ENCODE data around the gene SCN2A.
"Not testable (repeated sequence)": the region's sequence is repeated elsewhere in the genome, so short reads cannot be mapped to it uniquely, and the experiment has no call there.

SCN2A gene

DNA sequence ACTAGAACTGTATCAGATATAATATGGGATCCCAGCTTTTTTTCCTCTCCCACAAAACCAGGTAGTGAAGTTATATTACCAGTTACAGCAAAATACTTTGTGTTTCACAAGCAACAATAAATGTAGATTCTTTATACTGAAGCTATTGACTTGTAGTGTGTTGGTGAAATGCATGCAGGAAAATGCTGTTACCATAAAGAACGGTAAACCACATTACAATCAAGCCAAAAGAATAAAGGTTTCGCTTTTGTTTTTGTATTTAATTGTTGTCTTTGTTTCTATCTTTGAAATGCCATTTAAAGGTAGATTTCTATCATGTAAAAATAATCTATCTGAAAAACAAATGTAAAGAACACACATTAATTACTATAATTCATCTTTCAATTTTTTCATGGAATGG is 152.6 kb downstream of the SCN2A start:
- no CpG with 5 or more reads among the region's 2 CpGs for WGBS (ENCODE audit: extremely low coverage, insufficient coverage, low lambda C conversion rate)
- Histone ChIP-seq H3K56ac (ENCODE audit: low read length) (no peak overlapping the region), H3K4me2 (ENCODE audit: low read length) (no peak overlapping the region), H4K8ac (ENCODE audit: low read depth, low read length) (no peak overlapping the region), H3K79me1 (ENCODE audit: low read length) (no peaks in the 10 kb centered on the region), H2BK5ac (ENCODE audit: low read length) (no peak overlapping the region), H2BK15ac (replicated peaks; ENCODE audit: low read depth) (no peak overlapping the region), H3K4ac (ENCODE audit: low read depth, low read length) (no peak overlapping the region), H3K4me3 (ENCODE audit: low read length) (no peak overlapping the region), H3K36me3 (ENCODE audit: control insufficient read depth, insufficient read depth, low read length) (no peaks in the 10 kb centered on the region), H3K18ac (ENCODE audit: low read length) (no peak overlapping the region), H3K27ac (ENCODE audit: low read depth, low read length) (no peak overlapping the region), H3K4me1 (ENCODE audit: control insufficient read depth, low read depth, low read length) (no peaks in the 10 kb centered on the region), H3K9ac (ENCODE audit: low read length) (no peak overlapping the region), H2AK5ac (ENCODE audit: low read length) (no peak overlapping the region), H2BK120ac (ENCODE audit: low read depth, low read length) (no peak overlapping the region), H4K5ac (ENCODE audit: low read length) (no peak overlapping the region), H3K79me2 (ENCODE audit: control insufficient read depth, insufficient read depth, low read length) (no peaks in the 10 kb centered on the region), H3K23ac (ENCODE audit: low read length) (no peak overlapping the region), H3K27me3 (ENCODE audit: insufficient read depth, low read length, poor library complexity) (no peaks in the 10 kb centered on the region)
- DNase-seq = no peak

- DNase-seq = peak; percentile 37
- H3K27me3 ChIP-seq (ENCODE audit: insufficient read depth, low read length, poor library complexity); H4K5ac ChIP-seq (ENCODE audit: low read length); H3K18ac ChIP-seq (ENCODE audit: low read length); H3K4me1 ChIP-seq (ENCODE audit: control insufficient read depth, low read depth, low read length); H3K27ac ChIP-seq (ENCODE audit: low read depth, low read length); H2BK120ac ChIP-seq (ENCODE audit: low read depth, low read length); H3K23ac ChIP-seq (ENCODE audit: low read length); H3K36me3 ChIP-seq (ENCODE audit: control insufficient read depth, insufficient read depth, low read length); H2AK5ac ChIP-seq (ENCODE audit: low read length); H3K4me3 ChIP-seq (ENCODE audit: low read length); H3K79me1 ChIP-seq (ENCODE audit: low read length); H3K9ac ChIP-seq (ENCODE audit: low read length); H3K79me2 ChIP-seq (ENCODE audit: control insufficient read depth, insufficient read depth, low read length); H2BK5ac ChIP-seq (ENCODE audit: low read length); H3K4ac ChIP-seq (ENCODE audit: low read depth, low read length); H2BK15ac ChIP-seq (replicated peaks; ENCODE audit: low read depth); H3K4me2 ChIP-seq (ENCODE audit: low read length); H4K8ac ChIP-seq (ENCODE audit: low read depth, low read length); H3K56ac ChIP-seq (ENCODE audit: low read length): not testable (repeated sequence)
- no CpG with 5 or more reads among the region's 3 CpGs for WGBS (ENCODE audit: extremely low coverage, insufficient coverage, low lambda C conversion rate)
These were observed 159.4 kb downstream of the SCN2A start for GRCh38 chr2:165398603-165399002.

DNA sequence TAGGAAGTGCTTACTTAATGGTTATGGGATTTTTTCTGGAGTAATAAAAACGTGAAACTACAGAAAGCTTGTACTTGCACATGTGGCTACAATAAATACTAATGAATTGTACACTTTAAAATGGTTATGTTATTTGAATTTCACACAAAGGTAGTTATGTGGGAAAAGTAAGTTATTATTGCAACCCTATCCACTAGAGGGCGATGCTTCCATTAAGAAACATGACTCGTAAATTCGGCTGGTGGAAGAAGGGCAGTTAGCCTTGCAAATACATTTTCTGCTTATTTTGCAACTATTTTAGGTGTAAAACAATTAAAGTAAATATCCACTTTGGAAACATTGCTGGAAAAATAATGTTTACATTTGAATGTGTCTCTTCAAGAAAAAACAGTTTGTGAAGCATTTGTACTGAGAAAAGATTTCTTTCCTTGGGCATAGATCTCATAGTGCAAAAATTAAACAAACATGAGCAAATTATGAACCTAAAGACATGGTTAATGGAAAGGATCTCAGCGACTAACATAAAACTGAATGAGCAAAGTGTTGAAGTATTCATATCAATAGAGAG is 162.2 kb downstream of the SCN2A start:
- no peaks in the 10 kb centered on the region for H3K79me2 ChIP-seq (ENCODE audit: control insufficient read depth, insufficient read depth, low read length)
- H4K8ac ChIP-seq (ENCODE audit: low read depth, low read length) = no peak overlapping the region
- H2BK5ac ChIP-seq (ENCODE audit: low read length) = no peak overlapping the region
- no peak overlapping the region for H3K9ac ChIP-seq (ENCODE audit: low read length)
- no peak overlapping the region for H2BK15ac ChIP-seq (replicated peaks; ENCODE audit: low read depth)
- no peak overlapping the region for H2AK5ac ChIP-seq (ENCODE audit: low read length)
- H3K27me3 ChIP-seq (ENCODE audit: insufficient read depth, low read length, poor library complexity) = no peaks in the 10 kb centered on the region
- H3K27ac ChIP-seq (ENCODE audit: low read depth, low read length) = no peak overlapping the region
- H3K79me1 ChIP-seq (ENCODE audit: low read length) = no peaks in the 10 kb centered on the region
- WGBS (ENCODE audit: extremely low coverage, insufficient coverage, low lambda C conversion rate) = no CpG with 5 or more reads among the region's 5 CpGs
- no peaks in the 10 kb centered on the region for H3K36me3 ChIP-seq (ENCODE audit: control insufficient read depth, insufficient read depth, low read length)
- no peak overlapping the region for H2BK120ac ChIP-seq (ENCODE audit: low read depth, low read length)
- H3K23ac ChIP-seq (ENCODE audit: low read length) = no peak overlapping the region
- no peaks in the 10 kb centered on the region for H3K4me1 ChIP-seq (ENCODE audit: control insufficient read depth, low read depth, low read length)
- H3K4me2 ChIP-seq (ENCODE audit: low read length) = no peak overlapping the region
- H4K5ac ChIP-seq (ENCODE audit: low read length) = no peak overlapping the region
- peak; percentile 74 for DNase-seq
- H3K56ac ChIP-seq (ENCODE audit: low read length) = no peak overlapping the region
- no peak overlapping the region for H3K18ac ChIP-seq (ENCODE audit: low read length)
- no peak overlapping the region for H3K4ac ChIP-seq (ENCODE audit: low read depth, low read length)
- H3K4me3 ChIP-seq (ENCODE audit: low read length) = no peak overlapping the region

DNA sequence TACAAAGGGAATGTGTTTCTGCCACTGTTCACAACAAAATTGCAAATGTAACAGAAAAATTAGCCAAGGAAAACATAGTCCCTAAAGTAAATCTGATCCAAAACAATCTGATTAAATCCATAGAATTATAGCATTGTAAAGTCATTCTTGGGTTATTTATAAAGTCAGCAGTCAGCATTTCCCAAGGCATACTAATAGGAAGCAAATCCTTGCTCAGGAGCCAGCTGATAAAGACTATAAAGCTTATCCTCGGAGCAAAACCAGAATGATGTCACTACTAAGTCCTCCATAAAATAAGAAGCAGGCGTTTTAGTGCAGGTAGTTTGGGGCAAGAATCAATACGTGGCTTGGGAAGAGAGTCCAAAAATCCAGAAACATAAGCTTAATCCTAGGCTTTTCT is 162.9 kb downstream of the SCN2A start:
- H4K5ac ChIP-seq (ENCODE audit: low read length) = no peak overlapping the region
- H3K36me3 ChIP-seq (ENCODE audit: control insufficient read depth, insufficient read depth, low read length) = no peaks in the 10 kb centered on the region
- DNase-seq = no peak
- H3K56ac ChIP-seq (ENCODE audit: low read length) = no peak overlapping the region
- H3K27ac ChIP-seq (ENCODE audit: low read depth, low read length) = no peak overlapping the region
- no peak overlapping the region for H3K4me3 ChIP-seq (ENCODE audit: low read length)
- H2BK120ac ChIP-seq (ENCODE audit: low read depth, low read length) = no peak overlapping the region
- H3K23ac ChIP-seq (ENCODE audit: low read length) = no peak overlapping the region
- H2BK5ac ChIP-seq (ENCODE audit: low read length) = no peak overlapping the region
- no peak overlapping the region for H3K18ac ChIP-seq (ENCODE audit: low read length)
- H2AK5ac ChIP-seq (ENCODE audit: low read length) = no peak overlapping the region
- H4K8ac ChIP-seq (ENCODE audit: low read depth, low read length) = no peak overlapping the region
- no peak overlapping the region for H3K9ac ChIP-seq (ENCODE audit: low read length)
- H2BK15ac ChIP-seq (replicated peaks; ENCODE audit: low read depth) = no peak overlapping the region
- H3K4ac ChIP-seq (ENCODE audit: low read depth, low read length) = no peak overlapping the region
- H3K79me2 ChIP-seq (ENCODE audit: control insufficient read depth, insufficient read depth, low read length) = no peaks in the 10 kb centered on the region
- H3K4me2 ChIP-seq (ENCODE audit: low read length) = no peak overlapping the region
- no peaks in the 10 kb centered on the region for H3K4me1 ChIP-seq (ENCODE audit: control insufficient read depth, low read depth, low read length)
- H3K27me3 ChIP-seq (ENCODE audit: insufficient read depth, low read length, poor library complexity) = no peaks in the 10 kb centered on the region
- no peaks in the 10 kb centered on the region for H3K79me1 ChIP-seq (ENCODE audit: low read length)
- no CpG with 5 or more reads among the region's 3 CpGs for WGBS (ENCODE audit: extremely low coverage, insufficient coverage, low lambda C conversion rate)

DNA sequence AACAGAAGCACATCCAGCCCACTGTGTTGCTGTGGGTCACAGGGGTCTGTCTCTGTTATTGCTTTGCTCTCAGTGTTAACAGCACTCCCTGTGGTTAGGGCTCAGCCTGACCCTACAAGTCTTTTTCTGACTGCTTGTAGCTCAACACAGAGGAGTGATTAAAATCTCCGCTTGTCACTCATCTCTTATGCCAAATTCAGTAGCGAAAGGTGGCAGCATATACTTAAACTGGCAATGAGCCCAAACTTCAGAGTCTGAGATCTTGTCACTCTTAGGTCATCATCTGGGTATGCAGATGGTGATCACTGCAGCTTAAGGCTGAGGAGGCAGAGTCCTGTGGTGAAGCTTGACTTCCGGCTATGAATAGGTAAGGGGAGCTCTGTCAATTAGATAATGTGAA is 167.0 kb downstream of the SCN2A start:
- peak; percentile 95 for DNase-seq
- Histone ChIP-seq H4K5ac (ENCODE audit: low read length) (no peak overlapping the region), H3K4ac (ENCODE audit: low read depth, low read length) (no peak overlapping the region), H2BK15ac (replicated peaks; ENCODE audit: low read depth) (no peak overlapping the region), H3K79me2 (ENCODE audit: control insufficient read depth, insufficient read depth, low read length) (no peaks in the 10 kb centered on the region), H3K18ac (ENCODE audit: low read length) (no peak overlapping the region), H3K36me3 (ENCODE audit: control insufficient read depth, insufficient read depth, low read length) (no peaks in the 10 kb centered on the region), H3K23ac (ENCODE audit: low read length) (no peak overlapping the region), H4K8ac (ENCODE audit: low read depth, low read length) (no peak overlapping the region), H3K56ac (ENCODE audit: low read length) (no peak overlapping the region), H3K4me2 (ENCODE audit: low read length) (no peak overlapping the region), H2AK5ac (ENCODE audit: low read length) (no peak overlapping the region), H2BK5ac (ENCODE audit: low read length) (no peak overlapping the region), H3K79me1 (ENCODE audit: low read length) (no peaks in the 10 kb centered on the region), H3K4me3 (ENCODE audit: low read length) (no peak overlapping the region), H3K4me1 (ENCODE audit: control insufficient read depth, low read depth, low read length) (no peaks in the 10 kb centered on the region), H3K27ac (ENCODE audit: low read depth, low read length) (no peak overlapping the region), H3K27me3 (ENCODE audit: insufficient read depth, low read length, poor library complexity) (no peaks in the 10 kb centered on the region), H2BK120ac (ENCODE audit: low read depth, low read length) (no peak overlapping the region), H3K9ac (ENCODE audit: low read length) (no peak overlapping the region)
- no CpG with 5 or more reads among the region's 3 CpGs for WGBS (ENCODE audit: extremely low coverage, insufficient coverage, low lambda C conversion rate)

DNA sequence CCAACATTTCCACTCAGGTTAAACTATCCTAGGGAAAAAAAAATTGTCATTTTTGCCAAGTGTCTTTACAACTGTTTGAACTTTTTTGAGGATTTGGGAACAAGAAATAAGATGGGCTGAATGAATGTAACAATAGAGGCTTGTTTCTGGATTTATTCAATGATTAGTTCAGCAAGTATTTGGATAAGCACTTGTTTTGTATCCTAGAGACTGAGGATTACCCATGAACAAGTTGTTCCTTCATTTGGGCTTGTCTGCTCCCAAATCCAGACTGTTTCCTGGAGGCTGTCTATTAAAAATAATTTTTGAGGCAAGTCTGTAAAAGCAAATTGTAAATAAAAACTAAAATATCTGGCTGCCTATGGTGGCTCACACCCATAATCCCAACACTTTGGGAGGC is 168.3 kb downstream of the SCN2A start:
- Histone ChIP-seq H3K4me2 (ENCODE audit: low read length) (no peak overlapping the region), H3K79me2 (ENCODE audit: control insufficient read depth, insufficient read depth, low read length) (no peaks in the 10 kb centered on the region), H3K18ac (ENCODE audit: low read length) (no peak overlapping the region), H3K27me3 (ENCODE audit: insufficient read depth, low read length, poor library complexity) (no peaks in the 10 kb centered on the region), H2BK5ac (ENCODE audit: low read length) (no peak overlapping the region), H3K27ac (ENCODE audit: low read depth, low read length) (no peak overlapping the region), H2BK15ac (replicated peaks; ENCODE audit: low read depth) (no peak overlapping the region), H3K4me3 (ENCODE audit: low read length) (no peak overlapping the region), H3K9ac (ENCODE audit: low read length) (no peak overlapping the region), H3K56ac (ENCODE audit: low read length) (no peak overlapping the region), H4K8ac (ENCODE audit: low read depth, low read length) (peak overlapping the region; percentile 86), H4K5ac (ENCODE audit: low read length) (no peak overlapping the region), H3K4ac (ENCODE audit: low read depth, low read length) (no peak overlapping the region), H3K79me1 (ENCODE audit: low read length) (no peaks in the 10 kb centered on the region), H3K4me1 (ENCODE audit: control insufficient read depth, low read depth, low read length) (no peaks in the 10 kb centered on the region), H2AK5ac (ENCODE audit: low read length) (no peak overlapping the region), H3K36me3 (ENCODE audit: control insufficient read depth, insufficient read depth, low read length) (no peaks in the 10 kb centered on the region), H3K23ac (ENCODE audit: low read length) (no peak overlapping the region), H2BK120ac (ENCODE audit: low read depth, low read length) (no peak overlapping the region)
- no peak for DNase-seq

Data from mesendoderm (in vitro differentiated cells).